Hepatocyte (in vitro differentiated cells): Measurements from ENCODE around the gene SLC8B1. TPM values are rescaled to one million over a fixed set of nuclear protein-coding genes. Genes with fewer than 3 reads are reported as not detected.

ENCODE experiments used
- DNase-seq: peaks from one replicate; pipeline ENCODE4 v3.0.0-alpha.2; 2016; ENCODE audit warnings: low spot score
- H2AFZ ChIP-seq: fragments of 200-600 bp; sonication (generic); 2 replicates; pipeline ENCODE4 v1.6.0; 2016; ENCODE audit warnings: antibody characterized with exemption, mild to moderate bottlenecking
- H3K27ac ChIP-seq: fragments of 200-600 bp; sonication (generic); 2 replicates; pipeline ENCODE4 v1.5.1; 2016; ENCODE audit warnings: mild to moderate bottlenecking
- H3K27me3 ChIP-seq: fragments of 200-600 bp; sonication (generic); 2 replicates; pipeline ENCODE4 v1.6.1; 2016
- H3K36me3 ChIP-seq: fragments of 200-600 bp; sonication (generic); replicated peaks from 2 replicates; pipeline ENCODE4 v1.5.1; 2016; ENCODE audit warnings: low read depth; ENCODE audit not compliant: insufficient read depth
- H3K4me1 ChIP-seq: fragments of 200-600 bp; sonication (generic); 2 replicates; pipeline ENCODE4 v1.5.1; 2016; ENCODE audit warnings: mild to moderate bottlenecking, moderate library complexity; ENCODE audit not compliant: insufficient read depth
- H3K4me2 ChIP-seq: fragments of 200-600 bp; sonication (generic); 2 replicates; pipeline ENCODE4 v1.6.0; 2016
- H3K4me3 ChIP-seq: fragments of 200-600 bp; sonication (generic); 2 replicates; pipeline ENCODE4 v1.5.1; 2016; ENCODE audit warnings: mild to moderate bottlenecking
- H3K79me2 ChIP-seq: fragments of 200-600 bp; sonication (generic); 2 replicates; pipeline ENCODE4 v1.6.0; 2017; ENCODE audit warnings: mild to moderate bottlenecking
- H3K9me2 ChIP-seq: fragments of 200-600 bp; sonication (generic); replicated peaks from 2 replicates; pipeline ENCODE4 v1.6.0; 2017; ENCODE audit warnings: mild to moderate bottlenecking; ENCODE audit not compliant: insufficient read depth
- H3K9me3 ChIP-seq: fragments of 200-600 bp; sonication (generic); 2 replicates; pipeline ENCODE4 v1.5.1; 2016; ENCODE audit warnings: low read depth, mild to moderate bottlenecking
- H4K20me1 ChIP-seq: fragments of 200-600 bp; sonication (generic); 2 replicates; pipeline ENCODE4 v1.6.0; 2016; ENCODE audit warnings: mild to moderate bottlenecking; ENCODE audit not compliant: insufficient read depth, poor library complexity, severe bottlenecking
- CTCF ChIP-seq: fragments of 200-600 bp; sonication (generic); IDR thresholded peaks from 2 replicates; pipeline ENCODE4 v1.5.1; 2016; ENCODE audit warnings: antibody characterized with exemption, mild to moderate bottlenecking; ENCODE audit not compliant: poor library complexity
- EZH2 ChIP-seq: fragments of 200-600 bp; sonication (generic); IDR thresholded peaks from 2 replicates; pipeline ENCODE4 v1.6.1; 2016; ENCODE audit warnings: antibody characterized with exemption, mild to moderate bottlenecking, borderline replicate concordance
- EZH2phosphoT487 ChIP-seq: fragments of 200-600 bp; sonication (generic); IDR thresholded peaks from one replicate; pipeline ENCODE4 v1.6.1; 2018; ENCODE audit warnings: antibody characterized with exemption, mild to moderate bottlenecking, low read depth, moderate library complexity; ENCODE audit not compliant: unreplicated experiment, severe bottlenecking
- WGBS: methylation state at CpG from one replicate; pipeline ENCODE4 v1.1.6; 2016; ENCODE audit warnings: low lambda C conversion rate; ENCODE audit errors: missing lambda C conversion rate; 5-methylcytosine and 5-hydroxymethylcytosine counted together
- polyA plus RNA-seq: library from polyadenylated mRNA; unstranded; fragments of >200 nt; fragmentation: Nextera tagmentation; extraction: Ambion mirVana; gene quantifications from 2 replicates; pipeline ENCODE4 v1.2.1, GENCODE V29; 2016
- total RNA-seq: library from RNA; depleted of rRNA; stranded (reverse); fragments of >200 nt; gene quantifications from 2 replicates; pipeline ENCODE4 v1.2.3, GENCODE V29; 2014

Gene SLC8B1
- total and polyA plus RNA-seq, 2 experiments from 2014 or later = 15.4 to 17.9 TPM

GRCh38 chr12:113318900-113319628 is 15.8 kb downstream of the SLC8B1 start:
- Histone ChIP-seq H3K36me3 (no peaks in the 10 kb centered on the region), H3K9me3 (no peaks in the 10 kb centered on the region), H3K9me2 (no peaks in the 10 kb centered on the region), H3K4me2 (no peak overlapping the region), H3K79me2 (no peaks in the 10 kb centered on the region), H2AFZ (no peak overlapping the region), H3K4me3 (no peak overlapping the region), H4K20me1 (no peaks in the 10 kb centered on the region), H3K4me1 (no peaks in the 10 kb centered on the region), H3K27me3 (no peaks in the 10 kb centered on the region), H3K27ac (no peak overlapping the region)
- no peak for TF ChIP-seq EZH2
- no peak for TF ChIP-seq CTCF
- no peak for TF ChIP-seq EZH2phosphoT487
- 88% methylated on average over 15 of the region's 15 CpGs for WGBS
- no peak for DNase-seq

- Histone ChIP-seq H3K9me3 (no peaks in the 10 kb centered on the region), H3K4me3 (no peak overlapping the region), H3K27me3 (no peaks in the 10 kb centered on the region), H3K79me2 (no peaks in the 10 kb centered on the region), H2AFZ (no peak overlapping the region), H4K20me1 (no peaks in the 10 kb centered on the region), H3K36me3 (no peaks in the 10 kb centered on the region), H3K4me2 (no peak overlapping the region), H3K4me1 (no peaks in the 10 kb centered on the region), H3K27ac (no peak overlapping the region), H3K9me2 (no peaks in the 10 kb centered on the region)
- 99% methylated on average over 4 of the region's 4 CpGs for WGBS
- DNase-seq = no peak
- TF ChIP-seq EZH2phosphoT487 = no peak
- no peak for TF ChIP-seq CTCF
- TF ChIP-seq EZH2 = no peak
Measured at GRCh38 chr12:113318046-113318656, 16.8 kb downstream of the SLC8B1 start.

GRCh38 chr12:113317122-113317521 is 17.8 kb downstream of the SLC8B1 start:
- Histone ChIP-seq H3K27ac (no peak overlapping the region), H3K27me3 (no peaks in the 10 kb centered on the region), H3K9me3 (no peaks in the 10 kb centered on the region), H2AFZ (no peak overlapping the region), H3K4me2 (no peak overlapping the region), H3K36me3 (no peaks in the 10 kb centered on the region), H3K9me2 (no peaks in the 10 kb centered on the region), H4K20me1 (no peaks in the 10 kb centered on the region), H3K79me2 (no peaks in the 10 kb centered on the region), H3K4me3 (no peak overlapping the region), H3K4me1 (no peaks in the 10 kb centered on the region)
- no peak for DNase-seq
- 92% methylated on average over 6 of the region's 6 CpGs for WGBS
- TF ChIP-seq EZH2phosphoT487 (no peak), EZH2 (no peak), CTCF (no peak)
